Cardiac fibroblast (primary cell): ENCODE data around the gene PTPN5.

ENCODE experiments used
- DNase-seq, 2 donors: peaks; one replicate each; pipeline versions ENCODE4 v3.0.0 to v3.0.0-alpha.2; 2010; ENCODE audit warnings: low read depth in 2 of 2
- H3K4me3 ChIP-seq, 2 donors: replicated peaks in 1 of 2; 1 replicate in 1 of 2; 2 replicates in 1 of 2; pipeline ENCODE4 v1.5.1; 2011; ENCODE audit warnings: low read depth in 2 of 2, low read length in 2 of 2, mild to moderate bottlenecking in 2 of 2, moderate library complexity in 1 of 2
- TF ChIP-seq, protein P1 (sequence below): IDR thresholded peaks from one replicate; pipeline ENCODE4 v1.5.1; 2011; ENCODE audit warnings: low read depth, mild to moderate bottlenecking, low read length, inconsistent platforms

PTPN5 gene

DNA sequence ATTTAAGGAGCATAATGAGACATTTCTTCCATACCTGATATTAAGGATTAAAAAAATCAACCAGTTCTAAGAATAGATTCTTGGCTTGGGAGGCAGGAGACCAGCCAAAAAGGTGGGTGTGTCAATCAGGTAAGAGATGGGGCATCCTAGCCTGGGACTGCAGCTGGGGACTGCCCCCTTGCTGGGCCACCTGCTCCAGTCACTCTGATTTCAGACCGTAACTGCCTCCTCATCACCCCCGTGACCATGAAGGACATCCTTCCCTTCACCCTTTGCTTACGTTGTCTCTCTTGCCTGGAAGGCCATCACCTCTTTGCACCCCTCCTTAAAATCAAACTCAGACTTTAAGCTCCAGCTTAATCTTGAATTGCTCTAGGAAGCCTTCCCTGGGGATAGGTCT, 17.9 kb downstream of the PTPN5 start:
- TF ChIP-seq, protein P1, sequence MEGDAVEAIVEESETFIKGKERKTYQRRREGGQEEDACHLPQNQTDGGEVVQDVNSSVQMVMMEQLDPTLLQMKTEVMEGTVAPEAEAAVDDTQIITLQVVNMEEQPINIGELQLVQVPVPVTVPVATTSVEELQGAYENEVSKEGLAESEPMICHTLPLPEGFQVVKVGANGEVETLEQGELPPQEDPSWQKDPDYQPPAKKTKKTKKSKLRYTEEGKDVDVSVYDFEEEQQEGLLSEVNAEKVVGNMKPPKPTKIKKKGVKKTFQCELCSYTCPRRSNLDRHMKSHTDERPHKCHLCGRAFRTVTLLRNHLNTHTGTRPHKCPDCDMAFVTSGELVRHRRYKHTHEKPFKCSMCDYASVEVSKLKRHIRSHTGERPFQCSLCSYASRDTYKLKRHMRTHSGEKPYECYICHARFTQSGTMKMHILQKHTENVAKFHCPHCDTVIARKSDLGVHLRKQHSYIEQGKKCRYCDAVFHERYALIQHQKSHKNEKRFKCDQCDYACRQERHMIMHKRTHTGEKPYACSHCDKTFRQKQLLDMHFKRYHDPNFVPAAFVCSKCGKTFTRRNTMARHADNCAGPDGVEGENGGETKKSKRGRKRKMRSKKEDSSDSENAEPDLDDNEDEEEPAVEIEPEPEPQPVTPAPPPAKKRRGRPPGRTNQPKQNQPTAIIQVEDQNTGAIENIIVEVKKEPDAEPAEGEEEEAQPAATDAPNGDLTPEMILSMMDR = no peak
- H3K4me3 ChIP-seq = no peak overlapping the region
- DNase-seq = no peak

DNA sequence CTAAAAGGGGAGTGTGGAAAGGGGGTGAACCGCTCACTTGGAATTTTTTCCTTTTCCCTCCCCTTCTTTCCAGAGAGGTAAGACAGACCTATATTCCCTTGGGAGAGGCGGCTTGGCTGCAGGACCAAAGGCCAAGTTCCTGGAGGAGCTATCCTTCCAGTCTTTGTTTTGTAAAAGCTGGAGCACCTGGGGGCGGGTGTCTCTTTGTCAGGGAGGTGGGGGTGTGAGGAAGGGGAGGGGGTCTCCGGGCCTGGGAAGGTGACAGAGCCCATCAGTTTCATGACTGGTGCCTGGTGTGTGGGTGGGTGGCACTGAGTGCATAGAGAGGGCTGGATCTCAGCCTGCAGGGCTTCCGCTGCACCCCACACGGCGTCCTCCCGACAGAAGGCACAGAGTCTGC, 18.5 kb downstream of the PTPN5 start:
- no peak overlapping the region for H3K4me3 ChIP-seq
- TF ChIP-seq, protein P1 = no peak
- no peak for DNase-seq

DNA sequence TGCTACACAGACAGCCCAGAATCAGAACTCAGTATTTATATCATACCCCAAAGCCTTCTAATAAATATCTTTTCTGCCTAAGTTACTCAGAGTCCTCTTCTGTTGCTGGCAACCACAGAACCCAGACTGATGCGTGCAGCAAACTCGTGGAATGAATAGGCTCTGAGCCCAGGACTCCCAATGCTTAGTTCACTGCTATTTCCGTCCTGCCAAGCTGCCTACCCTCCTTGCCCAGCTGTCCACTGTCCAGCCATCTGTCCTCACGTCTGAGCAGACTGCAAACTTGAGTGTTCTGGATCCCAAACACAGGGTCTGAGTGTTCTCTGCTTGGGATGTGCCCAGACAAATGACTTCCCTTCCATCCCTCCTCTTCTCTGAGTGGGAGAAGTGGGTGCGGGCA, 19.4 kb downstream of the PTPN5 start:
- no peak overlapping the region for H3K4me3 ChIP-seq

GRCh38 chr11:18771266-18772035, 20.1 kb downstream of the PTPN5 start:
- TF ChIP-seq, protein P1 = no peak
- DNase-seq = no peak
- H3K4me3 ChIP-seq = no peak overlapping the region

More for the DNA sequence above, 19.4 kb downstream of the PTPN5 start:
- peak in 1 of 2 donors; percentile 14 for DNase-seq
- TF ChIP-seq, protein P1 = no peak

DNA sequence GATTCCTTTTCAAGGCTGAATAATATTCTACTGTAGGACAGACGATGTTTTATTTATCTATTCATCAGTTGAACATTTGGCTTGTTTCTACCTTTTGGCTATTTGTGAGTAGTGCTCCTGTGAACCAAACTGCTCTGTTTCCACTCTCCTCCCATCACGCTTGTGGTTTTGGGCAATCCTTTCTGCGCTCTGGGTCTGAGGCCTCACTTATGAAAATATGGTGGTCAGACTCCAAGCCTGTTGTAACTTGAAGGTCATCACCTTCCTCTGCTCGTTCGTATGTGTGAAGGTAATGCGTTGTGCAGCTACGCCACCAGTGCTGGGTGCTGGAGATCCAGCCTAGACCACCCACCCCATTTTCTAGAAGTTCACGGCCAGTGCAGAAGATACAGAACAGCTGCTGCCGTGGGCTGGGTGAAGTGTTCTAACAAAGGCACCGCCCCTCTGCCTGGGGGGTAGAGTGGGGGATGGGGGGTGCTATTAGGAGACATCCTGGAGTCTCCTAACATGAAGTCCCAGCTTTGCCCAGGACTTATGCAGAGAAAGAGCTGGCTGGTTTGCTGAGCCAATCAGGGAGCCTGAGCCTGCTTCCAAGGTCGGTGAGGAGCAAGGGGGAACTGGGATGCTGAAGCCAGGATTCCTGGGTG, 21.0 kb downstream of the PTPN5 start:
- no peak for DNase-seq
- TF ChIP-seq, protein P1 = no peak
- no peak overlapping the region for H3K4me3 ChIP-seq

GRCh38 chr11:18769802-18770456, 21.7 kb downstream of the PTPN5 start:
- no peak for DNase-seq
- H3K4me3 ChIP-seq = no peak overlapping the region
- TF ChIP-seq, protein P1 = no peak
